ENCODE data around the gene ACBD6. TPM values are rescaled to one million over a fixed set of nuclear protein-coding genes. Genes with fewer than 3 reads are reported as not detected.

Gene ACBD6
- total and polyA plus RNA-seq, 2 experiments from 2014 or later = 75.7 to 88.8 TPM

- no peaks in the 10 kb centered on the region for H3F3A ChIP-seq (replicated peaks; ENCODE audit: low read depth)
- H3K27ac ChIP-seq (ENCODE audit: low read depth) = no peak overlapping the region
- H3K4me1 ChIP-seq (ENCODE audit: insufficient read depth) = no peaks in the 10 kb centered on the region
- Mint-ChIP-seq H3K4me3 (no peak overlapping the region), H3K36me3 (ENCODE audit: low read depth) (peaks cover 34% of the 10 kb centered on the region; the same call in 2 of the 3 replicates), H3K9me3 (peaks cover 6% of the 10 kb centered on the region; the same call in 2 of the 3 replicates), H3K4me1 (no peaks in the 10 kb centered on the region), H3K27me3 (ENCODE audit: insufficient read depth, low read depth, poor library complexity) (peaks cover 2% of the 10 kb centered on the region), H3K27ac (no peak overlapping the region)
- H3K36me3 ChIP-seq (ENCODE audit: insufficient read depth) = no peaks in the 10 kb centered on the region
- H4K20me1 ChIP-seq (replicated peaks; ENCODE audit: insufficient read depth) = peaks cover 3% of the 10 kb centered on the region; the same call in 1 of the 2 replicates
- no peak overlapping the region for H3K4me2 ChIP-seq
- DNase-seq (ENCODE audit: low spot score) = no peak
- peaks cover 17% of the 10 kb centered on the region for H3K79me2 ChIP-seq (replicated peaks; ENCODE audit: insufficient read depth)
- TF ChIP-seq ZNF462 (CRISPR knock-in tag; IDR thresholded peaks at IDR 0.05) = no peak
- TF ChIP-seq JUNB (IDR thresholded peaks at IDR 0.05; ENCODE audit: unreplicated experiment) = no peak
- TF ChIP-seq CTCF (conservative IDR thresholded peaks at IDR 0.05; ENCODE audit: low read depth in 2 of 2) = no peak
- TF ChIP-seq ETS1 (IDR thresholded peaks at IDR 0.05) = no peak
- TF ChIP-seq NANOG (IDR thresholded peaks at IDR 0.05; ENCODE audit: borderline replicate concordance) = no peak
- TF ChIP-seq POLR2AphosphoS5 (IDR thresholded peaks at IDR 0.05; ENCODE audit: low read depth) = no peak
- no peak for TF ChIP-seq STAT1 (IDR thresholded peaks at IDR 0.05; ENCODE audit: unreplicated experiment)
- TF ChIP-seq EZH2phosphoT487 (IDR thresholded peaks at IDR 0.05; ENCODE audit: unreplicated experiment) = no peak
- TF ChIP-seq CREB1 (CRISPR knock-in tag; IDR thresholded peaks at IDR 0.05; ENCODE audit: low read depth) = no peak
- TF ChIP-seq ZNF114 (CRISPR knock-in tag; IDR thresholded peaks at IDR 0.05) = no peak
- TF ChIP-seq ZNF331 (CRISPR knock-in tag; IDR thresholded peaks at IDR 0.05; ENCODE audit: low read depth) = no peak
- no peak for TF ChIP-seq REST (IDR thresholded peaks at IDR 0.05; ENCODE audit: unreplicated experiment)
- no peak for TF ChIP-seq EZH2 (IDR thresholded peaks at IDR 0.05; ENCODE audit: low read depth, unreplicated experiment)
- H3K4me3 ChIP-seq = no peak overlapping the region
- no peaks in the 10 kb centered on the region; the same call in 1 of the 2 replicates for H3K9me2 ChIP-seq (ENCODE audit: insufficient read depth)
- no peak for ATAC-seq
- H3K27me3 ChIP-seq (ENCODE audit: insufficient read depth) = no peaks in the 10 kb centered on the region
- no peak overlapping the region for H2AFZ ChIP-seq
These were observed 109.8 kb downstream of the ACBD6 start for GRCh38 chr1:180392427-180393145.
